ENCODE measurements around the gene RTL3. TPM values are rescaled to one million over a fixed set of nuclear protein-coding genes. Genes with fewer than 3 reads are reported as not detected.
"Not testable (repeated sequence)": the region's sequence is repeated elsewhere in the genome, so short reads cannot be mapped to it uniquely, and the experiment has no call there.

RTL3 gene
- total RNA-seq, 1 donor from 2014 or later: not detected

DNA sequence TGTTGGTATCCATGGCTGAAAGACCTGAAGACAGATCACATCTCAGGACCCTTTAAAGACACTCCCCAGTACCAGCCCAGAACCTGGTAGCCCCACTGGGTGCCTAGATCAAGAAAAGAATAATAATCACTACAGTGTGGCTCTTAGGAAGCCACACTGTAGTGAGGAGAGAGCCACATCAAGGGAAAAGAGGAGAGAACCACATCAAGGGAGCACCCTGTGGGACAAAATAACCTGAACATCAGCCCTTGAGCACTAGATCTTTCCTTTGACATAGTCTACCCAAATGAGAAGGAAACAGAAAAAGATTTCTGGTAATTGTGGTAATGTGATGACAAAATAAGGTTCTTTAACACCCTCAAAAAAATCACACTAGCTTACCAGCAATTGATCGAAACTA, 15.3 kb downstream of the RTL3 start:
- Mint-ChIP-seq H3K4me3 (ENCODE audit: unreplicated experiment) (no peak overlapping the region), H3K9me3 (ENCODE audit: unreplicated experiment) (peaks cover 35% of the 10 kb centered on the region), H3K4me1 (ENCODE audit: unreplicated experiment) (peaks cover 36% of the 10 kb centered on the region), H3K36me3 (ENCODE audit: unreplicated experiment) (peaks cover 8% of the 10 kb centered on the region), H3K27ac (ENCODE audit: unreplicated experiment) (peak overlapping the region; percentile 60), H3K27me3 (ENCODE audit: unreplicated experiment) (no peaks in the 10 kb centered on the region)
- no peak for DNase-seq (ENCODE audit: extremely low spot score, unreplicated experiment)
- TF ChIP-seq, protein P1, sequence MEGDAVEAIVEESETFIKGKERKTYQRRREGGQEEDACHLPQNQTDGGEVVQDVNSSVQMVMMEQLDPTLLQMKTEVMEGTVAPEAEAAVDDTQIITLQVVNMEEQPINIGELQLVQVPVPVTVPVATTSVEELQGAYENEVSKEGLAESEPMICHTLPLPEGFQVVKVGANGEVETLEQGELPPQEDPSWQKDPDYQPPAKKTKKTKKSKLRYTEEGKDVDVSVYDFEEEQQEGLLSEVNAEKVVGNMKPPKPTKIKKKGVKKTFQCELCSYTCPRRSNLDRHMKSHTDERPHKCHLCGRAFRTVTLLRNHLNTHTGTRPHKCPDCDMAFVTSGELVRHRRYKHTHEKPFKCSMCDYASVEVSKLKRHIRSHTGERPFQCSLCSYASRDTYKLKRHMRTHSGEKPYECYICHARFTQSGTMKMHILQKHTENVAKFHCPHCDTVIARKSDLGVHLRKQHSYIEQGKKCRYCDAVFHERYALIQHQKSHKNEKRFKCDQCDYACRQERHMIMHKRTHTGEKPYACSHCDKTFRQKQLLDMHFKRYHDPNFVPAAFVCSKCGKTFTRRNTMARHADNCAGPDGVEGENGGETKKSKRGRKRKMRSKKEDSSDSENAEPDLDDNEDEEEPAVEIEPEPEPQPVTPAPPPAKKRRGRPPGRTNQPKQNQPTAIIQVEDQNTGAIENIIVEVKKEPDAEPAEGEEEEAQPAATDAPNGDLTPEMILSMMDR (IDR thresholded peaks at IDR 0.05): no peak

DNA sequence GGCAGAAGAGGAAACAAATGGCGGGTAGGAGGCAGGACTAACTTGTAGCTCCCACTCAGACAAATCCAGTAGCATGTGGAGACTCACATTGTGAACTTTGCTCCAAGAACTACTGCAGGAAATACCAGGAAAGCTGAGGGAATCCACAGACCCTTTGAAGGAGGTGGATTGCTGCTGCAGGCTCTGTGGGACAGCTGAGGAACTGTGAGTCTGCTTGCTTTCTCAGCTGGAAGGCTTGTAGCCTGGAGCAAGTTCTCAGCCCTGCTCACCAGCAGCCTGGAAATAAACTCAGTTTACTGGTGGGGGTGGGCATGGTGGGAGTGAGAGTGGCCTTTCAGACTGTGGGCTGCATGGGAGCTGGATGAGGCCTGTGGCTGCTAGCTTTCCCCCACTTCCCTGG, 16.0 kb downstream of the RTL3 start:
- H3K4me1 Mint-ChIP-seq (ENCODE audit: unreplicated experiment): peaks cover 36% of the 10 kb centered on the region
- no peaks in the 10 kb centered on the region for H3K27me3 Mint-ChIP-seq (ENCODE audit: unreplicated experiment)
- peak; percentile 87 for DNase-seq (ENCODE audit: extremely low spot score, unreplicated experiment)
- peaks cover 32% of the 10 kb centered on the region for H3K9me3 Mint-ChIP-seq (ENCODE audit: unreplicated experiment)
- no peak overlapping the region for H3K4me3 Mint-ChIP-seq (ENCODE audit: unreplicated experiment)
- TF ChIP-seq, protein P1 (IDR thresholded peaks at IDR 0.05): no peak
- peaks cover 8% of the 10 kb centered on the region for H3K36me3 Mint-ChIP-seq (ENCODE audit: unreplicated experiment)
- H3K27ac Mint-ChIP-seq (ENCODE audit: unreplicated experiment): peak overlapping the region; percentile 60

DNA sequence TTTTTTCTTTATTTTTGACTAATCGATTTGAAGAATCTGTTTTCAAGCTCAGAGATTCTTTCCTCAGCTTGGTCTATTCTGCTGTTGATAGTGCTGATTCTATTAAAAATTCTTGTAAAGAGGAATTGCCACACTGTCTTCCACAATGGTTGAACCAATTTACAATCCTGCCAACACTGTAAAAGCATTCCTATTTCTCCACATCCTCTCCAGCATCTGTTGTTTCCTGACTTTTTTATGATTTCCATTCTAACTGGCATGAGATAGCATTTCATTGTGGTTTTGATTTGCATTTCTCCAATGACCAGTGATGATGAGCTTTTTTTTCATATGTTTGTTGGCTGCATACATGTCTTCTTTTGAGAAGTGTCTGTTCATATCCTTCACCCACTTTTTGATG, 23.0 kb downstream of the RTL3 start:
- H3K9me3 Mint-ChIP-seq (ENCODE audit: unreplicated experiment); H3K36me3 Mint-ChIP-seq (ENCODE audit: unreplicated experiment); H3K27ac Mint-ChIP-seq (ENCODE audit: unreplicated experiment): not testable (repeated sequence)

DNA sequence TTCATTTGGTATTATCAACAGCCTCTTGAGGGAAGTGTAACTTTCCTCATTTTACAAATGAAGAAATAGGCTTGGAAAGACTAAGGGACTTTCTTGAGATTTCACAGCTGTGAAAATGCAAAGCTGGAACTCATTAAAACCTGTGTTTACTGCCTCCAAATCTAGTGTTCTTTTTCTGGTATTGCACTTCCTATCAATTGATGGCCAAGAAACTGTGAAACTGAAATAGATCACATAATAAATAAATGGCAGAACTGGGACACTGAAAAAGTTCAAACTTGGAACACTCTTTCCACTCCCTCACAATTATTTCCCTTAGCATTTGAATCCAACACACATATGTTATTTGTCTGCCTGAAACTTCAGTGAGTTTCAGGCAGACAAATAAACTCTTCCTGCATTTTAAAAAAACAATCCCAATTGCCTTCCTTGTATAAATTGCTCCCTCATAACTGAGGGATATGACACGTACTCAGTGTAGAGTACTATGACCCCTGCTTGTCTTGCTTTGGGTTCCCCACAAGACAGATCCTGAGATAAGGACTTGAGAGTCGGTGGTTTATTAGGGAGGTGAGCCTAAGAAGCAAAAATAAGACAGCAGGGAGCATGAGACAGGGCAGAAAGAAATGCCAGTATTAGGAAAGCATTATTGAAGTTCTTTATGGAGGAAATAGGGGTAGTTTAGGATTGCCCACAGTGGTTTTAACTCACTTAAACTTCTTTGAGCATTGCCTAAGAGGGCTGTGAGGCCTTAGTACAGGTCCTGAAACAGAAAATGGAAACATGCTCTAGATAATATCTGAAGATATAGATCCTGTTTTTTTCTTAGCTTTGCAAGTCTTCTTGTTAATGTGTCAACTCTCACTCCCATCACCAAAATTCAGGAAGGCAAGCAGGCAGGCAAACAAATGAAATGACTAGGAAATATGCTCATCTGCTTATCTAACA, 33.9 kb downstream of the RTL3 start:
- Mint-ChIP-seq H3K27me3 (ENCODE audit: unreplicated experiment) (peaks cover 2% of the 10 kb centered on the region), H3K36me3 (ENCODE audit: unreplicated experiment) (no peaks in the 10 kb centered on the region), H3K4me1 (ENCODE audit: unreplicated experiment) (peaks cover 19% of the 10 kb centered on the region), H3K27ac (ENCODE audit: unreplicated experiment) (peak overlapping the region; percentile 54), H3K9me3 (ENCODE audit: unreplicated experiment) (no peaks in the 10 kb centered on the region), H3K4me3 (ENCODE audit: unreplicated experiment) (no peak overlapping the region)
- DNase-seq (ENCODE audit: extremely low spot score, unreplicated experiment): no peak
- TF ChIP-seq, protein P1 (IDR thresholded peaks at IDR 0.05): no peak

More for the DNA sequence above, 23.0 kb downstream of the RTL3 start:
- H3K27me3 Mint-ChIP-seq (ENCODE audit: unreplicated experiment); H3K4me3 Mint-ChIP-seq (ENCODE audit: unreplicated experiment); DNase-seq (ENCODE audit: extremely low spot score, unreplicated experiment): not testable (repeated sequence)
- H3K4me1 Mint-ChIP-seq (ENCODE audit: unreplicated experiment): peaks cover 11% of the 10 kb centered on the region

DNA sequence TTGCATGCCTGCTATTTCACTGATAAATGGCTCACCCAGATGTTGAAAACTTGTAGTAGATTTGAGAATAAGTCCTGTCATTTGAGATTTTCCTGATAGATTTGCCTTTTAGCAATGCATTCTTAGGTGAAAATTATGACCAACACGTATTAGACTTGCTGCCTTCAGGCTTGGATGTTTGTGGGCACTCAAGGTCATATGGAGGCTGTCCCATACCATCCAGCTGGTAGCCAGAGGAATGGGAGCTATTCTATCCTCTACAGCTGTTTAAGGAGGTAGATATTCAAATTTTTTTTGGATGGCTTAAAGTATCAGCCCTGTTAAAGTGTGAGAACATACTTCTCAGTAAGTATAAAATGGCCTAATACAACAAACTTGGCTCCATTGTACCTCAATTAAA, 34.7 kb downstream of the RTL3 start:
- H3K27ac Mint-ChIP-seq (ENCODE audit: unreplicated experiment): no peak overlapping the region
- DNase-seq (ENCODE audit: extremely low spot score, unreplicated experiment): no peak
- H3K4me3 Mint-ChIP-seq (ENCODE audit: unreplicated experiment): no peak overlapping the region
- H3K27me3 Mint-ChIP-seq (ENCODE audit: unreplicated experiment): peaks cover 2% of the 10 kb centered on the region
- TF ChIP-seq, protein P1 (IDR thresholded peaks at IDR 0.05): no peak
- H3K9me3 Mint-ChIP-seq (ENCODE audit: unreplicated experiment): no peaks in the 10 kb centered on the region
- no peaks in the 10 kb centered on the region for H3K36me3 Mint-ChIP-seq (ENCODE audit: unreplicated experiment)
- H3K4me1 Mint-ChIP-seq (ENCODE audit: unreplicated experiment): peaks cover 25% of the 10 kb centered on the region
